PC-3 (cell line): ENCODE measurements around the gene LAMB4. TPM values are rescaled to one million over a fixed set of nuclear protein-coding genes. Genes with fewer than 3 reads are reported as not detected.

Experiments
- ATAC-seq: fragments of 200-7000 bp; cut with Tn5 transposase; 2 replicates; pipeline ENCODE4 v1.9.1; 2020; ENCODE audit warnings: mild to moderate bottlenecking, moderate library complexity
- BruUV-seq: library from RNA; stranded (reverse); fragments of 400-500 nt; replicated peaks from 2 replicates; lab custom pipeline; 2021; lab: Mats Ljungman, UMichigan
- CTCF ChIA-PET: fragments of 300-600 bp; sonication (Branson Sonifier 250); formaldehyde crosslinking; loops from one replicate; lab custom pipeline; 2022; ENCODE audit warnings: antibody characterized with exemption; lab: Charles Lee
- POLR2A ChIA-PET: fragments of 300-600 bp; sonication (Branson Sonifier 250); formaldehyde crosslinking; loops from one replicate; lab custom pipeline; 2022; ENCODE audit warnings: antibody characterized with exemption; ENCODE audit not compliant: unreplicated experiment; lab: Charles Lee
- DNase-seq: peaks from one replicate; pipeline ENCODE4 v3.0.0-alpha.2; 2015
- H2AFZ ChIP-seq: fragments of 300-600 bp; sonication (generic); 2 replicates; pipeline ENCODE4 v1.6.0; 2016; ENCODE audit warnings: antibody characterized with exemption, low read length
- H3F3A ChIP-seq: fragments of 300-600 bp; sonication (generic); one replicate; pipeline ENCODE4 v1.6.0; 2017; ENCODE audit warnings: antibody characterized with exemption, low read length, control low read depth, mild to moderate bottlenecking; ENCODE audit not compliant: unreplicated experiment
- H3K27ac ChIP-seq: fragments of 300-600 bp; sonication (generic); 2 replicates; pipeline ENCODE4 v1.5.1; 2016; ENCODE audit warnings: mild to moderate bottlenecking, low read length
- H3K27me3 ChIP-seq: fragments of 300-600 bp; sonication (generic); 2 replicates; pipeline ENCODE4 v1.6.1; 2016; ENCODE audit warnings: low read length, mixed read lengths
- H3K36me3 ChIP-seq: fragments of 300-600 bp; sonication (generic); 2 replicates; pipeline ENCODE4 v1.6.1; 2016; ENCODE audit warnings: low read depth, mixed run types, low read length, mixed read lengths
- H3K4me1 ChIP-seq: fragments of 300-600 bp; sonication (generic); 2 replicates; pipeline ENCODE4 v1.5.1; 2016; ENCODE audit warnings: low read length; ENCODE audit not compliant: insufficient read depth
- H3K4me2 ChIP-seq: fragments of 300-600 bp; sonication (generic); 2 replicates; pipeline ENCODE4 v1.6.0; 2016; ENCODE audit warnings: low read length
- H3K4me3 ChIP-seq: fragments of 300-600 bp; sonication (generic); 2 replicates; pipeline ENCODE4 v1.5.1; 2016; ENCODE audit warnings: mild to moderate bottlenecking, low read length, mixed read lengths
- H3K79me2 ChIP-seq: fragments of 300-600 bp; sonication (generic); 2 replicates; pipeline ENCODE4 v1.6.1; 2017; ENCODE audit warnings: low read length, mixed read lengths
- H3K9ac ChIP-seq: fragments of 300-600 bp; sonication (generic); 2 replicates; pipeline ENCODE4 v1.6.0; 2016; ENCODE audit warnings: mild to moderate bottlenecking, low read length
- H3K9me2 ChIP-seq: fragments of 300-600 bp; sonication (generic); replicated peaks from 2 replicates; pipeline ENCODE4 v1.6.1; 2016; ENCODE audit warnings: mixed run types, low read length, mixed read lengths
- H3K9me3 ChIP-seq: fragments of 300-600 bp; sonication (generic); 2 replicates; pipeline ENCODE4 v1.6.1; 2016; ENCODE audit warnings: low read length, mixed read lengths
- H4K20me1 ChIP-seq: fragments of 300-600 bp; sonication (generic); 2 replicates; pipeline ENCODE4 v1.6.1; 2016; ENCODE audit warnings: low read length, mixed read lengths
- EZH2 ChIP-seq: fragments of 300-600 bp; sonication (generic); IDR thresholded peaks from one replicate; pipeline ENCODE4 v1.6.1; 2017; ENCODE audit warnings: antibody characterized with exemption, mild to moderate bottlenecking, low read length; ENCODE audit not compliant: unreplicated experiment
- EZH2phosphoT487 ChIP-seq: fragments of 300-600 bp; sonication (generic); IDR thresholded peaks from 2 replicates; pipeline ENCODE4 v1.6.1; 2018; ENCODE audit warnings: mild to moderate bottlenecking, antibody characterized with exemption, low read length, borderline replicate concordance
- intact Hi-C: fragments of 100-400 bp; cut with micrococcal nuclease; formaldehyde crosslinking; loops from 2 replicates; pipeline ENCODE4 v1.9.0; 2023
- total RNA-seq: library from RNA; depleted of rRNA; stranded (reverse); fragments of >200 nt; gene quantifications from 2 replicates; pipeline ENCODE4 v1.2.3, GENCODE V29; 2014
- TF ChIP-seq, protein P1 (sequence below): fragments of 300-600 bp; sonication (generic); conservative IDR thresholded peaks from 2 replicates; pipeline ENCODE4 v1.5.1; 2017; ENCODE audit warnings: antibody characterized with exemption, low read depth, mild to moderate bottlenecking, low read length

Gene LAMB4
- total RNA-seq, 1 experiment from 2014 or later = 0.04 TPM

DNA sequence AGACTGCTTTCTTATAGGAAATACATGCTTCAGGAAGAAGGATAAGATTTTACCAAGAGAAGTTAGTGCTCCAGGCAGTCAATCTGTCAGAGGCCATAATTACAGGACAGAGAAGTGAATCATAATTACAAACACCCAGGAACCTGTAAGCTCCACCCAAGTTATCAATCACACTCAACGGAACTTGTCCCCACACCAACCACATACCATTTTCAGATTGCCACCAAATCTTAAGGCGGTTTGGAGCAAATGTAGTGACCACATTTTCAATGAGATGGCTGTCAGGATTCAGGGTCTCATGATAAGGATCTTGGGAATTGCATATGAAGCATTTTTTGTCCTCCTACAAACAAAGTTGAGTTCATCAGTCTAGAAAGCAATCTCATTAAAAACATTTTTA lies 132.0 kb downstream of the LAMB4 start:
- ATAC-seq (no peak), DNase-seq (peak; percentile 41)
- no TSS peak for BruUV-seq
- no peak overlapping the region for H2AFZ ChIP-seq
- no peaks in the 10 kb centered on the region for H3K27me3 ChIP-seq
- H3K4me3 ChIP-seq = peak overlapping the region; percentile 20; the same call in 1 of the 2 replicates
- peak overlapping the region; percentile 99 for H3K4me2 ChIP-seq
- H3K36me3 ChIP-seq = peaks cover 26% of the 10 kb centered on the region
- POLR2A ChIA-PET = no interaction called here
- peaks cover 14% of the 10 kb centered on the region for H3F3A ChIP-seq
- no peaks in the 10 kb centered on the region for H3K9me2 ChIP-seq
- no peak overlapping the region for H3K9ac ChIP-seq
- H3K4me1 ChIP-seq = peaks cover 77% of the 10 kb centered on the region
- no peaks in the 10 kb centered on the region for H3K9me3 ChIP-seq
- peaks cover 54% of the 10 kb centered on the region for H3K79me2 ChIP-seq
- intact Hi-C loops = loop anchor here (5.0 kb wide), 1 partner anchor 149 kb away; no protein-coding TSS in a partner anchor
- TF ChIP-seq, protein P1, sequence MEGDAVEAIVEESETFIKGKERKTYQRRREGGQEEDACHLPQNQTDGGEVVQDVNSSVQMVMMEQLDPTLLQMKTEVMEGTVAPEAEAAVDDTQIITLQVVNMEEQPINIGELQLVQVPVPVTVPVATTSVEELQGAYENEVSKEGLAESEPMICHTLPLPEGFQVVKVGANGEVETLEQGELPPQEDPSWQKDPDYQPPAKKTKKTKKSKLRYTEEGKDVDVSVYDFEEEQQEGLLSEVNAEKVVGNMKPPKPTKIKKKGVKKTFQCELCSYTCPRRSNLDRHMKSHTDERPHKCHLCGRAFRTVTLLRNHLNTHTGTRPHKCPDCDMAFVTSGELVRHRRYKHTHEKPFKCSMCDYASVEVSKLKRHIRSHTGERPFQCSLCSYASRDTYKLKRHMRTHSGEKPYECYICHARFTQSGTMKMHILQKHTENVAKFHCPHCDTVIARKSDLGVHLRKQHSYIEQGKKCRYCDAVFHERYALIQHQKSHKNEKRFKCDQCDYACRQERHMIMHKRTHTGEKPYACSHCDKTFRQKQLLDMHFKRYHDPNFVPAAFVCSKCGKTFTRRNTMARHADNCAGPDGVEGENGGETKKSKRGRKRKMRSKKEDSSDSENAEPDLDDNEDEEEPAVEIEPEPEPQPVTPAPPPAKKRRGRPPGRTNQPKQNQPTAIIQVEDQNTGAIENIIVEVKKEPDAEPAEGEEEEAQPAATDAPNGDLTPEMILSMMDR = no peak
- TF ChIP-seq EZH2 (no peak), EZH2phosphoT487 (no peak)
- CTCF ChIA-PET = no interaction called here
- H3K27ac ChIP-seq = 0 out of 2 replicates have a peak overlapping the region, but pooled peaks have one; percentile 10
- H4K20me1 ChIP-seq = no peaks in the 10 kb centered on the region

DNA sequence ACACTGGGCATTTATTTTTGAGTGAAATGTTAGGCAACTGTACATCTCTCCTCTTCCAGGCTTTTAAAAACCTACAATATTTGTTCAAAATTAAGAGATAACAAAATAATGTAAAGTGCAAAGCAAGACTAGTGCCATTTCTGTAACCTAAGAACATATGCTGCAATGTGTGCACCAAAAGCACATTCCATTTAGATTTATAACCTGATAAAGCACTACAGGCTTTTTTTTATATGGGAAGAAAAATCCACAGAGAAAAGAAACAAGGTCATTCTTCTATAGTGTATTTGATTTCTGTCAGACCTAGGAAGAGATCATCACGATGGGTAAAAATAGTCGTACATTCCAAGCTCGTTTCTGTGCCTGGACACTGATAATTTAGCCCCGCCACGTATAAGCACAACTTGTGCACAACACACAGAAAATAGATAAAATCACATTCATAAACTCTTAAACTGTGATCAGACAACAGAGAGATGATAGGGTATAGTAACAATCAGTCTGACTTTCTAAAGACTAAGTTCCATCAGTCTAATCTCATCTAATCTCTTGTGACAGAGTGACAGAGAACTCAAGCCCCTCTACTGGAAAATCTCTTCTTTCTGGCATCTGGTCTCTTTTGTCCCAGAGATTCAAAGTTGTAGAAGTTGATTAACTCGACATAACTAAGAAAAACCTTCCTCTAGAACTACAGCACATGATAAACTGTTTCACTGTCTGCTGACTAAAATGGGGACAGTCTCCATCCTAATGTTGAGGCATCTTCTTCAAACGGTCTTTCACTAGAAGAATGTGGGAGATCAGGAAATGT lies 133.9 kb downstream of the LAMB4 start:
- intact Hi-C loops = loop anchor here (1.0 to 5.0 kb wide), 3 partner anchors 19 to 151 kb away; no protein-coding TSS in a partner anchor
- Histone ChIP-seq H3K4me2 (peak overlapping the region; percentile 66), H4K20me1 (no peaks in the 10 kb centered on the region), H3K9me2 (no peaks in the 10 kb centered on the region), H3K9ac (peak overlapping the region; percentile 53), H3K4me1 (peaks cover 73% of the 10 kb centered on the region), H3K9me3 (no peaks in the 10 kb centered on the region), H3K4me3 (peak overlapping the region; percentile 22; the same call in 1 of the 2 replicates), H3K79me2 (peaks cover 38% of the 10 kb centered on the region), H3K27ac (peak overlapping the region; percentile 88), H2AFZ (0 out of 2 replicates have a peak overlapping the region, but pooled peaks have one; percentile 6), H3K27me3 (no peaks in the 10 kb centered on the region), H3K36me3 (peaks cover 31% of the 10 kb centered on the region), H3F3A (peaks cover 14% of the 10 kb centered on the region)
- no peak for TF ChIP-seq EZH2phosphoT487
- TF ChIP-seq, protein P1 = no peak
- no peak for TF ChIP-seq EZH2
- CTCF ChIA-PET = no interaction called here
- peak; percentile 67 for ATAC-seq
- no TSS peak for BruUV-seq
- DNase-seq = peak; percentile 69
- POLR2A ChIA-PET = no interaction called here
